Calu3 (cell line): ENCODE results near the gene PRSS27. TPM values are rescaled to one million over a fixed set of nuclear protein-coding genes. Genes with fewer than 3 reads are reported as not detected.

Experiments used
- BruUV-seq: library from RNA; stranded (reverse); fragments of 400-500 nt; replicated peaks from 2 replicates; lab custom pipeline; 2021; lab: Mats Ljungman, UMichigan
- CTCF ChIA-PET: fragments of 300-600 bp; sonication (Branson Sonifier 250); formaldehyde crosslinking; loops from one replicate; lab custom pipeline; 2022; ENCODE audit warnings: antibody characterized with exemption; lab: Charles Lee
- DNase-seq: peaks from one replicate; pipeline ENCODE4 v3.0.0; 2022
- H3K27ac Mint-ChIP-seq: one replicate; pipeline ENCODE4 v1.8.0; 2022; ENCODE audit warnings: mixed read lengths; ENCODE audit not compliant: unreplicated experiment
- H3K27me3 Mint-ChIP-seq: one replicate; pipeline ENCODE4 v1.8.0; 2022; ENCODE audit warnings: mixed read lengths; ENCODE audit not compliant: unreplicated experiment
- H3K36me3 Mint-ChIP-seq: one replicate; pipeline ENCODE4 v1.8.0; 2022; ENCODE audit warnings: mild to moderate bottlenecking, moderate library complexity, mixed read lengths; ENCODE audit not compliant: insufficient read depth, unreplicated experiment
- H3K4me1 Mint-ChIP-seq: one replicate; pipeline ENCODE4 v1.8.0; 2022; ENCODE audit warnings: mild to moderate bottlenecking, low read depth, mixed read lengths; ENCODE audit not compliant: unreplicated experiment
- H3K4me3 Mint-ChIP-seq: one replicate; pipeline ENCODE4 v1.8.0; 2022; ENCODE audit warnings: mild to moderate bottlenecking, low read depth, moderate library complexity, mixed read lengths; ENCODE audit not compliant: unreplicated experiment
- H3K9me3 Mint-ChIP-seq: one replicate; pipeline ENCODE4 v1.8.0; 2022; ENCODE audit warnings: low read depth, mixed read lengths; ENCODE audit not compliant: unreplicated experiment
- CTCF ChIP-seq: fragments of 200-600 bp; IDR thresholded peaks from one replicate; pipeline ENCODE4 v1.8.0; 2022; ENCODE audit warnings: antibody characterized with exemption; ENCODE audit not compliant: unreplicated experiment
- intact Hi-C: fragments of 100-400 bp; cut with micrococcal nuclease; formaldehyde crosslinking; loops from one replicate; pipeline ENCODE4 v1.10.0; 2022; ENCODE audit not compliant: unreplicated experiment
- total RNA-seq: library from RNA; stranded (reverse); gene quantifications from 2 replicates; pipeline ENCODE4 v1.2.3, GENCODE V29; 2022

PRSS27 gene
- total RNA-seq, 1 experiment from 2014 or later, result 2.4 TPM

GRCh38 chr16:2749936-2750335 lies 29.9 kb upstream of the PRSS27 start:
- Mint-ChIP-seq H3K36me3 (peaks cover 45% of the 10 kb centered on the region), H3K9me3 (no peaks in the 10 kb centered on the region), H3K27me3 (peaks cover 3% of the 10 kb centered on the region), H3K27ac (no peak overlapping the region), H3K4me3 (no peak overlapping the region), H3K4me1 (peaks cover 9% of the 10 kb centered on the region)
- BruUV-seq, result no TSS peak
- intact Hi-C loops, result no loop called here
- TF ChIP-seq CTCF, result no peak
- CTCF ChIA-PET, result no interaction called here
- no peak for DNase-seq

DNA sequence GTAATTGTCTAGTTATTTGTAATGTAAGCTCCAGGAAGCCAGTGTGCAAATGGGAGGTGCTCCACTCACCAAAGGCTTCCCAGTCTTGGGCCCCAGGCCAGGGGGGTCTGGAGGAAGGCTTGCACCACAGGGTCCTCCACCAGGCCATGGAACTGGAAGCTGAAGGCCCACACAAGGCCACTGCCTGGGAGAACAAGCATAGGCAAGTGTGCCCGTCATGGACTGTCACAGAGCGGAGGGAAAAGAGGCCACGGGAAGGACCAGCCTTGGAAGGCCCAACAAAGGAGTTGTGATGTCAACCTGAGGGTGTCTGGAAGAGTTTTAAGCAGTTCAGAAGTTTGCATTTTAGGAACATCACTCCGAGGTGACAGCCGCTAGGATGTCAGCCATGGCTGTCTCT lies 29.5 kb upstream of the PRSS27 start:
- no peak overlapping the region for H3K27ac Mint-ChIP-seq
- no TSS peak for BruUV-seq
- H3K27me3 Mint-ChIP-seq, result peaks cover 8% of the 10 kb centered on the region
- CTCF ChIA-PET, result no interaction called here
- H3K9me3 Mint-ChIP-seq, result no peaks in the 10 kb centered on the region
- no peak for DNase-seq
- intact Hi-C loops, result no loop called here
- H3K4me1 Mint-ChIP-seq, result peaks cover 5% of the 10 kb centered on the region
- TF ChIP-seq CTCF, result no peak
- H3K4me3 Mint-ChIP-seq, result no peak overlapping the region
- H3K36me3 Mint-ChIP-seq, result peaks cover 41% of the 10 kb centered on the region

GRCh38 chr16:2748757-2749455 lies 28.9 kb upstream of the PRSS27 start:
- H3K27ac Mint-ChIP-seq, result no peak overlapping the region
- H3K27me3 Mint-ChIP-seq, result peaks cover 14% of the 10 kb centered on the region
- peaks cover 35% of the 10 kb centered on the region for H3K36me3 Mint-ChIP-seq
- DNase-seq, result no peak
- no TSS peak for BruUV-seq
- no peak overlapping the region for H3K4me3 Mint-ChIP-seq
- TF ChIP-seq CTCF, result no peak
- no peaks in the 10 kb centered on the region for H3K9me3 Mint-ChIP-seq
- no peaks in the 10 kb centered on the region for H3K4me1 Mint-ChIP-seq
- CTCF ChIA-PET, result no interaction called here
- intact Hi-C loops, result no loop called here

GRCh38 chr16:2745961-2746360 lies 25.9 kb upstream of the PRSS27 start:
- BruUV-seq, result no TSS peak
- no peak for DNase-seq
- CTCF ChIA-PET, result interaction anchor here (1.1 kb wide), 1 partner anchor 38 kb away, joined by 3 read pairs; no protein-coding TSS in a partner anchor
- Mint-ChIP-seq H3K9me3 (no peaks in the 10 kb centered on the region), H3K4me1 (no peaks in the 10 kb centered on the region), H3K27ac (no peak overlapping the region), H3K27me3 (peaks cover 27% of the 10 kb centered on the region), H3K4me3 (no peak overlapping the region), H3K36me3 (peaks cover 6% of the 10 kb centered on the region)
- TF ChIP-seq CTCF, result no peak
- intact Hi-C loops, result no loop called here
